ENCODE data around the gene ARID5B.
"Not testable (repeated sequence)": the region's sequence is repeated elsewhere in the genome, so short reads cannot be mapped to it uniquely, and the experiment has no call there.

The ARID5B gene

GRCh38 chr10:61973906-61974305, 72.4 kb downstream of the ARID5B start:
- Histone ChIP-seq H3K79me2 (ENCODE audit: insufficient read depth, low read length) (peaks cover 81% of the 10 kb centered on the region), H3K4me1 (ENCODE audit: insufficient read depth, low read length, poor library complexity, severe bottlenecking) (peaks cover 32% of the 10 kb centered on the region), H3F3A (ENCODE audit: low read depth) (no peaks in the 10 kb centered on the region; the same call in 1 of the 2 replicates), H3K36me3 (ENCODE audit: insufficient read depth, low read length) (peaks cover 40% of the 10 kb centered on the region), H3K9me2 (replicated peaks; ENCODE audit: low read depth, low read length) (no peaks in the 10 kb centered on the region), H2AFZ (ENCODE audit: low read length) (no peak overlapping the region), H3K27me3 (ENCODE audit: insufficient read depth, low read length, poor library complexity, severe bottlenecking) (no peaks in the 10 kb centered on the region), H4K20me1 (ENCODE audit: insufficient read depth, low read length, poor library complexity, severe bottlenecking) (peaks cover 5% of the 10 kb centered on the region), H3K4me3 (ENCODE audit: low read length, poor library complexity, severe bottlenecking) (no peak overlapping the region), H3K9me3 (ENCODE audit: insufficient read depth, low read depth, low read length) (peaks cover 5% of the 10 kb centered on the region; the same call in 1 of the 2 replicates), H3K4me2 (ENCODE audit: low read depth, low read length, poor library complexity, severe bottlenecking) (no peak overlapping the region), H3K9ac (ENCODE audit: low read depth, low read length, poor library complexity, severe bottlenecking) (no peak overlapping the region)
- TF ChIP-seq EZH2phosphoT487 (IDR thresholded peaks at IDR 0.05; ENCODE audit: borderline replicate concordance) (no peak), CTCF (conservative IDR thresholded peaks at IDR 0.05; ENCODE audit: low read length) (no peak)

GRCh38 chr10:61974601-61975390, 73.3 kb downstream of the ARID5B start:
- Histone ChIP-seq H3K36me3 (ENCODE audit: insufficient read depth, low read length) (peaks cover 39% of the 10 kb centered on the region), H3F3A (ENCODE audit: low read depth) (no peaks in the 10 kb centered on the region; the same call in 1 of the 2 replicates), H3K4me2 (ENCODE audit: low read depth, low read length, poor library complexity, severe bottlenecking) (no peak overlapping the region), H3K27me3 (ENCODE audit: insufficient read depth, low read length, poor library complexity, severe bottlenecking) (no peaks in the 10 kb centered on the region), H3K9ac (ENCODE audit: low read depth, low read length, poor library complexity, severe bottlenecking) (no peak overlapping the region), H3K4me1 (ENCODE audit: insufficient read depth, low read length, poor library complexity, severe bottlenecking) (peaks cover 38% of the 10 kb centered on the region), H2AFZ (ENCODE audit: low read length) (no peak overlapping the region), H3K9me3 (ENCODE audit: insufficient read depth, low read depth, low read length) (peaks cover 5% of the 10 kb centered on the region; the same call in 1 of the 2 replicates), H3K9me2 (replicated peaks; ENCODE audit: low read depth, low read length) (no peaks in the 10 kb centered on the region), H3K4me3 (ENCODE audit: low read length, poor library complexity, severe bottlenecking) (no peak overlapping the region), H4K20me1 (ENCODE audit: insufficient read depth, low read length, poor library complexity, severe bottlenecking) (peaks cover 5% of the 10 kb centered on the region), H3K79me2 (ENCODE audit: insufficient read depth, low read length) (peaks cover 81% of the 10 kb centered on the region)
- TF ChIP-seq EZH2phosphoT487 (IDR thresholded peaks at IDR 0.05; ENCODE audit: borderline replicate concordance) = no peak
- TF ChIP-seq CTCF (conservative IDR thresholded peaks at IDR 0.05; ENCODE audit: low read length) = no peak

GRCh38 chr10:61975391-61975932, 74.0 kb downstream of the ARID5B start:
- Histone ChIP-seq H3K79me2 (ENCODE audit: insufficient read depth, low read length) (peaks cover 81% of the 10 kb centered on the region), H3F3A (ENCODE audit: low read depth) (no peaks in the 10 kb centered on the region; the same call in 1 of the 2 replicates), H3K4me1 (ENCODE audit: insufficient read depth, low read length, poor library complexity, severe bottlenecking) (peaks cover 36% of the 10 kb centered on the region), H3K9me2 (replicated peaks; ENCODE audit: low read depth, low read length) (no peaks in the 10 kb centered on the region), H3K27me3 (ENCODE audit: insufficient read depth, low read length, poor library complexity, severe bottlenecking) (no peaks in the 10 kb centered on the region), H3K9me3 (ENCODE audit: insufficient read depth, low read depth, low read length) (peaks cover 5% of the 10 kb centered on the region; the same call in 1 of the 2 replicates), H3K36me3 (ENCODE audit: insufficient read depth, low read length) (peaks cover 39% of the 10 kb centered on the region), H3K4me2 (ENCODE audit: low read depth, low read length, poor library complexity, severe bottlenecking) (no peak overlapping the region), H2AFZ (ENCODE audit: low read length) (no peak overlapping the region), H3K9ac (ENCODE audit: low read depth, low read length, poor library complexity, severe bottlenecking) (no peak overlapping the region), H4K20me1 (ENCODE audit: insufficient read depth, low read length, poor library complexity, severe bottlenecking) (peaks cover 5% of the 10 kb centered on the region), H3K4me3 (ENCODE audit: low read length, poor library complexity, severe bottlenecking) (no peak overlapping the region)
- no peak for TF ChIP-seq CTCF (conservative IDR thresholded peaks at IDR 0.05; ENCODE audit: low read length)
- no peak for TF ChIP-seq EZH2phosphoT487 (IDR thresholded peaks at IDR 0.05; ENCODE audit: borderline replicate concordance)

- Histone ChIP-seq H3K4me1 (ENCODE audit: insufficient read depth, low read length, poor library complexity, severe bottlenecking) (peaks cover 48% of the 10 kb centered on the region), H3K36me3 (ENCODE audit: insufficient read depth, low read length) (peaks cover 40% of the 10 kb centered on the region), H3K79me2 (ENCODE audit: insufficient read depth, low read length) (peaks cover 80% of the 10 kb centered on the region)
- H3K4me2 ChIP-seq (ENCODE audit: low read depth, low read length, poor library complexity, severe bottlenecking); H2AFZ ChIP-seq (ENCODE audit: low read length); H3K9me3 ChIP-seq (ENCODE audit: insufficient read depth, low read depth, low read length); H3K9ac ChIP-seq (ENCODE audit: low read depth, low read length, poor library complexity, severe bottlenecking); H3K27me3 ChIP-seq (ENCODE audit: insufficient read depth, low read length, poor library complexity, severe bottlenecking); H4K20me1 ChIP-seq (ENCODE audit: insufficient read depth, low read length, poor library complexity, severe bottlenecking); H3K4me3 ChIP-seq (ENCODE audit: low read length, poor library complexity, severe bottlenecking); H3K9me2 ChIP-seq (replicated peaks; ENCODE audit: low read depth, low read length); H3F3A ChIP-seq (ENCODE audit: low read depth): not testable (repeated sequence)
These were observed 75.6 kb downstream of the ARID5B start for GRCh38 chr10:61976951-61977721.
